ENCODE results near the gene PLAU. TPM values are rescaled to one million over a fixed set of nuclear protein-coding genes. Genes with fewer than 3 reads are reported as not detected.
"Not testable (repeated sequence)": the region's sequence is repeated elsewhere in the genome, so short reads cannot be mapped to it uniquely, and the experiment has no call there.

PLAU gene
- total RNA-seq, 2 donors from 2014 or later = 0.37 to 0.67 TPM

DNA sequence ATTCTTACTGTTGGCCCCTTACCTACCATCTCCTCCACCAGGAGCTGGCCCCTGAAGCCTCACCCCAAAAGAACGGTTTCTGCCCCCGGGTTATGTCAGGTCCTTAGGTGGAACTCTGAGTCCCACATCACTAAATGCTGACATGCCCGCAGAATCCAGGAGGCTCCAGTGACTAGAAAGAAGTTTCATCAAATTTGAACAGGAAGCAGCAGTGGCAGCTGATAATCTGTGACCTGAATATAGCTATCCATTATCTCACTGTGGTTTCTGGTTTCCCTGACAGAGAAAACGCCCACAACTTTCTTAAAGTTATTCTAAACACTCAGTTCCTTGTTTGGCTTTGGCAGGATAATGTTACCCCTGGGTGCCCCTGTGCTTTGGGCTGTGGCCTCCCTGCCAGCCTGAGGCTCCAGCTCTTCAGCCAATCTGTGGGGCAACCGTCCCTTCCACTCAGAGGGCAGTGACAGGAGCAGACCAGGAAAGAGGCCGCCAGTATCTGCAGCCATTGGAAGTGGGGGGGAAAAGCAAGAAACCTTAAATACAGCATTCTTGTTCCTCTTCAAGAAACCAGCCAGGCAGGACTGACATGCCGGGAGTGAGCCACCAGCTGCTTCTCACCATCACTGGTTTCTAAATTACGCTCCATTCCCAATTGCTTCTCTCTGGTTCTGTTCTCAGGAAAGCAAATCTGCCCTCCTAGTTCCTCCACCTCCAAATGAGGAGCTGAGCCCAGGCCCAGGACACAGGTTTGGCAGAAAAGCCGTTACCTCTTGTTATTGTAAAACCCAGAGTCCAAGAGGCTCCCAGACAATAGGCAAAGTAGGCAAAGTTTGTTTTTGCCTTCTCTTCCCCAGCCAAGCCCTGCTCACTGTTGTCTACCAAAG lies 45.8 kb downstream of the PLAU start:
- H3K9me3 Mint-ChIP-seq = no peaks in the 10 kb centered on the region
- peak overlapping the region; percentile 77 for H3K27ac Mint-ChIP-seq
- no peaks in the 10 kb centered on the region for H3K27me3 Mint-ChIP-seq
- ATAC-seq (replicated peaks) = peak; percentile 76
- peaks cover 44% of the 10 kb centered on the region for H3K4me1 Mint-ChIP-seq
- no peaks in the 10 kb centered on the region for H3K36me3 Mint-ChIP-seq (ENCODE audit: low read depth)
- H3K4me3 Mint-ChIP-seq = peak overlapping the region; percentile 80

GRCh38 chr10:73959484-73960243 lies 48.7 kb downstream of the PLAU start:
- Mint-ChIP-seq H3K9me3 (no peaks in the 10 kb centered on the region), H3K4me3 (peak overlapping the region; percentile 34), H3K4me1 (peaks cover 36% of the 10 kb centered on the region), H3K36me3 (ENCODE audit: low read depth) (no peaks in the 10 kb centered on the region), H3K27ac (peak overlapping the region; percentile 42), H3K27me3 (no peaks in the 10 kb centered on the region)
- peak; percentile 18 for ATAC-seq (replicated peaks)

GRCh38 chr10:73962386-73962785 lies 51.5 kb downstream of the PLAU start:
- no peaks in the 10 kb centered on the region for H3K27me3 Mint-ChIP-seq
- H3K36me3 Mint-ChIP-seq (ENCODE audit: low read depth) = no peaks in the 10 kb centered on the region
- no peak overlapping the region for H3K4me3 Mint-ChIP-seq
- peaks cover 20% of the 10 kb centered on the region for H3K4me1 Mint-ChIP-seq
- ATAC-seq (replicated peaks) = no peak
- H3K27ac Mint-ChIP-seq = no peak overlapping the region
- no peaks in the 10 kb centered on the region for H3K9me3 Mint-ChIP-seq

DNA sequence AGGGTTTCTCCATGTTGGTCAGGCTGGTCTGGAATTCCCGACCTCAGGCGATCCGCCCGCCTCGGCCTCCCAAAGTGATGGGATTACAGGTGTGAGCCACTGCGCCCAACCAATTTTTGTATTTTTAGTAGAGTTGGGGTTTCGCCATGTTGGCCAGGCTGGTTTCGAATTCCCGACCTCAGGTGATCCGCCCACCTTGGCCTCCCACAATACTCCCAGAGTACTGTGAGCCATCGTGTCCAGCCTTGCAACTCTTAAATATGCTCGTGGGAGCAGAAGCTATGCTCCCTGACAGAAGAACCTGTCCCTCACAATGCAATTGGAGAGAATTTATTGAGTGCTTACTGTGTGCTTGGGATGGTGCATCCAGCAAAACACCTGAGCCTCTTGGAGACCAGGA lies 52.6 kb downstream of the PLAU start:
- ATAC-seq (replicated peaks); H3K4me3 Mint-ChIP-seq; H3K27me3 Mint-ChIP-seq; H3K9me3 Mint-ChIP-seq; H3K36me3 Mint-ChIP-seq (ENCODE audit: low read depth); H3K27ac Mint-ChIP-seq: not testable (repeated sequence)
- peaks cover 17% of the 10 kb centered on the region for H3K4me1 Mint-ChIP-seq

- Mint-ChIP-seq H3K27me3 (no peaks in the 10 kb centered on the region), H3K27ac (no peak overlapping the region), H3K4me3 (no peak overlapping the region), H3K4me1 (peaks cover 9% of the 10 kb centered on the region), H3K36me3 (ENCODE audit: low read depth) (no peaks in the 10 kb centered on the region), H3K9me3 (no peaks in the 10 kb centered on the region)
- ATAC-seq (replicated peaks) = no peak
Observed at GRCh38 chr10:73964743-73965142, 53.8 kb downstream of the PLAU start.

GRCh38 chr10:73965267-73965889 lies 54.4 kb downstream of the PLAU start:
- H3K27ac Mint-ChIP-seq; H3K27me3 Mint-ChIP-seq; ATAC-seq (replicated peaks); H3K9me3 Mint-ChIP-seq; H3K4me3 Mint-ChIP-seq; H3K36me3 Mint-ChIP-seq (ENCODE audit: low read depth); H3K4me1 Mint-ChIP-seq: not testable (repeated sequence)

- Mint-ChIP-seq H3K36me3 (ENCODE audit: low read depth) (no peaks in the 10 kb centered on the region), H3K27me3 (no peaks in the 10 kb centered on the region), H3K9me3 (no peaks in the 10 kb centered on the region), H3K4me1 (no peaks in the 10 kb centered on the region), H3K4me3 (no peak overlapping the region), H3K27ac (no peak overlapping the region)
- no peak for ATAC-seq (replicated peaks)
Observed at GRCh38 chr10:73965890-73966768, 55.2 kb downstream of the PLAU start.

- Mint-ChIP-seq H3K27ac (no peak overlapping the region), H3K9me3 (no peaks in the 10 kb centered on the region), H3K4me1 (no peaks in the 10 kb centered on the region), H3K36me3 (ENCODE audit: low read depth) (no peaks in the 10 kb centered on the region), H3K4me3 (no peak overlapping the region), H3K27me3 (no peaks in the 10 kb centered on the region)
- ATAC-seq (replicated peaks) = no peak
Observed at GRCh38 chr10:73967022-73967429, 56.1 kb downstream of the PLAU start.

Other genes starting within 250 kb of the PLAU start
- gene AGAP5, start 213.0 kb upstream of the PLAU start, total RNA-seq = 1 to 10 TPM; 6.3 to 7.2 TPM
- 100 to 1,000 TPM in 1 of 2 donors, 10 to 100 TPM in 1; 98.5 to 129 TPM for gene SEC24C, start 166.8 kb upstream of the PLAU start, total RNA-seq
- gene CHCHD1, start 129.1 kb upstream of the PLAU start, total RNA-seq = 10 to 100 TPM; 30.2 to 32.8 TPM
- 100 to 1,000 TPM in 1 of 2 donors, 10 to 100 TPM in 1; 66.1 to 113 TPM for gene ZSWIM8, start 125.5 kb upstream of the PLAU start, total RNA-seq
- 10 to 100 TPM; 41.2 to 64.0 TPM for gene NDST2, start 99.5 kb upstream of the PLAU start, total RNA-seq
- gene CAMK2G, start 36.6 kb upstream of the PLAU start, total RNA-seq = 10 to 100 TPM; 19.5 to 23.2 TPM
- 10 to 100 TPM; 18.4 to 27.2 TPM for gene VCL, start 87.0 kb downstream of the PLAU start, total RNA-seq
- 10 to 100 TPM; 32.5 to 55.0 TPM for gene AP3M1, start 239.7 kb downstream of the PLAU start, total RNA-seq
- 10 to 100 TPM; 51.4 to 72.1 TPM for gene ADK, start 240.1 kb downstream of the PLAU start, total RNA-seq